Iris pigment epithelial cell (primary cell): ENCODE data around the gene CABLES2.
"Not testable (repeated sequence)": the region's sequence is repeated elsewhere in the genome, so short reads cannot be mapped to it uniquely, and the experiment has no call there.

ENCODE experiments used
- DNase-seq: peaks from one replicate; pipeline ENCODE4 v3.0.0-alpha.2; 2011; ENCODE audit warnings: low read depth

Gene CABLES2

DNA sequence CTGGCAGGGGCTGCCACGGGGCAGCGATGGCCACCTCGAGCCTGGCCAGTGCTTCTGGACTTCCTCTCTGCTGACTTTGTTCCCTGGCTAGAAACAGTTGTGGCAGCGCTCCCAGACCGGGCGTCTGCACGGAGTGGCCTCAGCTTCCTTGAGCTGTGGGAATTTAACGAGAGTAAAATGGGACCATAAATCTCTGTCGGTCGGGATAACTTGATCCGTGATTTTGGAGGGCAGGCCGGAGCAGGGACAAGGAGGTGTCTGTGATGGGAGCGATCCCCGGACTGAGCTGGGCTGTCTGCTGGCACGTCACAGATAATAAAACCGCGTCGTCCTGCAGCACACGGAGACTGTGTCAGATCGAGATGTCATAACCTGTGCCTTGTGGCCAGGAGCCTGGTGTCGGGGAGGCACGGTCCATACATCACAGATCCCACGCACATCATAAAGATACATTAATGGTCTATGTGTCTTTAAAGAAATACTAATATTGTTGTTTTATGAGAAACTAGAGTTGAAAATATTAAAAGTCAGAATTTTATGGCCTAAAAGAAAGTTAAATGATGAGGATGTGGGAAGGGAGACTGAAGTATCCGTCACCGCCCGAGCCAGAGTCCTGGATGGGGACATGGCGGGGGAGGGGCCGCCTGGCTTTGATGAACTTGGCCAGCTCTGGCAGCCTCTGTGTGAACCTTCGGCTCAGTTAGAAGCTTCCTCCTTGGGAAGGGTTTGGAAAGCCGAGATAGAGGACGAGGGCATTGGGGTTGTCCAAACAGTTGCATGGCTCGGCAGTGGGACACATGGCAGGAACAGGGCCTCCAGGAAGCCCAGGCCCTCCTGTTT lies 26.8 kb upstream of the CABLES2 start:
- no peak for DNase-seq

DNA sequence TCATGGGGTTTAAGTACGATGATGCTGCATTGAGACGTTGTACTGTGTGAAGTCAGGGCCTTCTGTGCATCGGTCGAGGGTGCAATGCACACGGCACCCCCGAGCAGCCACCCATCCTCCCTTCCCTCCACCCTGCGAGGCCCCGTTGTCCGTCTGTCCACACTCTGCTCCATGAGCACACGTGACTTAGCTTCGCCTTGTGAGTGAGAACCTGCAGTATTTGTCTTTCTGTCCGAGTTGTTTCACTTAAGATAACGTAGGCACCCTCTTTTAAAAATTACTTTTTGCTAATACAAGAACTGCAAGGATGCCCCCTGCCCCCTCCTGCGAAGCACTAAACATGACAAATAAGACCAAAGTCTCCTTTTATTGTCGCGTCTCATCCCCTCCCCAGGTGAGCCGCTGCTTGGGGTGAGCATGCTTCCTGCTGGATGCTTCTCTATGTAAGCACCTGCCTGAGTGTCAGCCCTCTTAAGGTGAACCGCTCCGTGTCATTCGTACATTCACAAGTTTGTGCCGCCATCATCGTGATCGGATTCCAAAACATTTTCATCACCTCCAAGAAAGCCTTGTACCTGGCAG lies 23.9 kb upstream of the CABLES2 start:
- no peak for DNase-seq

DNA sequence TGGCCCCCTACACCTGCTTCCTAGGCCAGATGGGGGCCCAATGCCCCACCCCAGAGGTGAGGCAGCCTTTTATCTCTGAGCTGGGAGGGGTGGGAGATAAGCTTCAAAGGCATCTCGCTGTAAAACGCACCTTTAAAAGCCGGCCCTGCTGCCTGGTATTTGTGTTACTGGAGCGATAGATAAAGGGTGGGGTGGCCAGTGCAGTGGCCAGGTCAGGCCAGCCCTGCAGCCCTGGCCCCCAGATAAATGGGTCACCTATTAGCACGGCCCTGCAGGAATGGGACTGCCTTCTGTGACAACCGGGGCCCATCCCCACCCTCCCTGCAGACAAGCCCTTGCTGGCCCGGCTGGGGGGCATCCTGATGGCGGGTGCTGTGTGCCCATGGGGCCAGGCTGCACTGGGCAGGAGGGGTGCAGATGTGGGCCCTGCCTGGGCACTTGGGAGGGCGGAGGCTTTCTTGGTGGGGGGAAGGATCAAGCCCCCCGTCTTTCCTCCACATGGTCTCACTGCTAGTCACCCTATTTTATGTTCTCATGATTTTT lies 23.3 kb upstream of the CABLES2 start:
- DNase-seq: no peak

DNA sequence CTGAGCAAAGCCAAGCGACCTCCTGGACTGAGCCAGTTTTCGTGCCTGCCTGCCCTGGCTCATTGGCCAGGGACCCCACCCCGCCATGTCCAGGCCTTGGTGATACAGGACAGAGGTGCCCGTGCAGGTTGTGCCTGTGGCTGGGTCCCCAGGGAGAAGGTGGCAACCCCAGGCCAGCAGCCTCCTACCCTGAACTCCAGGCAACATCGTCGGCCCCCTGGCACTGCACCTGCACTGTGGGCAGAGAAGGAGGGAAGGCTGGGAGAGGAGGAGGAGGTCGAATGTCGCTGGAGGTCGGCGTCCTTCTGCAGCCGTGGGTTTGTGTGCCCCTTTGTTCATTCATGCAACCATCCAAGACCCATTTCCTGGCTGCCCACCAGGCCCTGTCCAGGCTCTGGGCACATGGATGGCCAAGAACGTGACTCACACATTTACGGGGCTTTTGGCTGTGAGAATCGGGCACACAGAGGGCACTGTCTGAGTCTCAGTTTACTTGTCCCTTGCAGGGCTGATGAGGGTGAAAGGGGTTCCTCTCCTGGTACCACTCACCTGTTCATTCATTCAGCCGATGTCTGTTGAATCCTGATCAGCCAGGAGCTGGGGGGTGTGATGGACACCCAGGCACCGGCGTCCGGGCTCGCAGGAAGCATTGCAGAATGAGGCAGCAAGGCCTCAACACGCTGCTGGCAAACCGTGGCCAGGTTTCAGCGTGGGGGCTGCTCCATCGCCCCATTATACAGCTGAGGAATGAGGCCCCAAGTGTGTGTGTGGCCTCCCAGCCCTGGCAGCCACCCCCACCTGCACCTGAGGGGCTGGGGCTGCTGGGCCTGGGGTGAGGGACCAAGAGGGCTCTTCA lies 22.6 kb upstream of the CABLES2 start:
- no peak for DNase-seq

DNA sequence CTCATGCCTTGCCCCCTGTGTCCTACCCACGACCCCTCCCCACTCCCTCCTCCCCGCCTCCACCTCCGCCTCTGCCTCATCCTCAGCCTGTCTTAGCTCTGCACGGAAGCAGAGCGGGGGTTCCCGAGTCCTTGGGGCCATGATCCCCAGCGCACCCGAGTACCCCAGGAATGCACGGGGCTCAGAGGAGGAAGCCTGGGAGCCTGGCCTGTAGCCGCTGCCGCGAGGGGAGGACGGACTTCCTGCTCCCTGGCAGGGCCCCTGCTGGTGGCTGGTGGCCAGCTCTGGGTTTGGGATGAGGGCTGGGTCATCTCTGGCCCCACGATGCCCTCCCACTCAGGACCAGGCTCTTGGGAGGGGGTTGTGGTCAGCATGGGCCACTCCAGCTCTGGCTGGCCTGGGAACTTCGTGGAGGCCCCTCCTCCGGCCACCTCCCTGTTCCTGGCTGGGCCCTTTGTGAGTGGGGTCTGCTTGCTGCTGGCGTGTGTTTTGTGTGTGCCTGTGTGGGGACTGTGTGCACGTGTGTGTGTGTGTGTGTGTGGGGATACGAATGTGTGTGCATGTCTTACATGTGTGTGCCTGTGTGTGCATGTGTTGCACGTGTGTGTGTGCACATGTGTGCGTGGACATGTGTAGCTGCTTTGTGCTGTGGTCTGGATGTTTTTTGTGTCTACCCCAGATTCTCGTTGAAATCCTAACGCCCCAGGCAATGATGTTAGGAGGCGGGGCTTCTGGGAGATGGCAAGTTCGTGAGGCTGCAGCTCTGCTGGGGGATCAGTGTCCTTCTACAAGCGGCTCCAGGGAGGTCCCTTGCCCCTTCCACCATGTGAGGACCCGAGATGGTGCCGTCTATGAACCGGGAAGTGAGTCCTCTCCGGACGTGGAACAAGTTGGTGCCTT lies 21.6 kb upstream of the CABLES2 start:
- no peak for DNase-seq

DNA sequence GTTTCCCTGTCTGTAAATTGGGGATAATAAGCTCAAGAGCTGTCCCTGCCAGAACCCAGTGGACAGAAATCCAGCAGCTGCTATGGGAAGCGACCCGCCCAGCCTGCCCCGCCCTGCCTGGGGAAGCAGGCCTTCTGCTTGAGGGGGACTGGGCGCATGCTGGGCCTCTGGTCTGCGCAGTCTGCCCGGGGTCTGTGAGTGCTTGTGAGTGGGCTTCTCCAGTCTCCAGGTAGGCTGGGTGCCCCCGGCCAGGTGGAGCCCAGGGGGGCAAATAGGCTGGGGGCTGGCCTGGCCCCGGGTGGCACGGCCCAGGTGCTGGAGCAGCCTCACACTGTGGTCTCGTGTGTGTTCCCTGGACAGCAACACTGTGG lies 20.9 kb upstream of the CABLES2 start:
- DNase-seq: no peak

DNA sequence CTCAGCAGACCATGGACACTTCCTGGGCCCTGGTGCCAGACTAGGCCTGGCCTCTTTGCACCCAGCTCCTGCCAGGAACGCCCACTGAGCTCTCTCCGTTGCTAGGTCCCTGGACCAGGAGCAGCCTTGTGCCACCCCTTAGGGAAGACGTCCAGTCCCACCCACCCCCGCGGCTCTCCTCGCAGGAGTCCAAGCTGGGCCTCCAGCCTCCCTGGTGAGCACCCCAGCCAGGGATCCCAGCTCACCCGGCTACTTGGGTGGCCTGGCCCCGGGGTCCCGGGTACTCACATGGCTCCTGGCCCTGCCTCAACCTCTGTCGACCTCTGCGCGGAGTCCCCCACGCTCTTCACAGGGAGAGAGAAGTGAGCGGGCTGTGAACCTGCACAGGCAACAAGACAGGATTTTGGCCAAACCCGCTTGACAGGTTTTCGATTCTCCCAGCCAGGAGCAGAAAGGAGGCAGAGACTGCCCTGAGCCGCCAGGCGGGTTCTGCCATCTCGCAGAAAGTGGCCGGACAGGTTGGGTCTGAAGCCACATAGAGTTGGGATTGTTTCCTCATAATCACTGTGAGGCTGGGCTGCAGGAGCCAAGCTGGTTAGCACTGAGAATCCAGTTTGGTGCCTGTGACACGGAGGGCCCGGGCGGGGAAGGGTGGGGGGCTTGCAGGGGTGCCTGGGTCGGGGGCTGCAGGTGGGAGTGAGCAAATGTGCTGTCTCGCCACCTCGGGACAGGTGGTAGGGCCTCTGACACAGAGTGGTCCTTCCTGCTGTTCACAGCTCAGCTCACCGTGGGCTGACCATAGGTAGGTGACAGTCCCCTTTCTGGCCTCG lies 20.3 kb upstream of the CABLES2 start, which contains the start of gene RBBP8NL:
Gene RBBP8NL, minus strand, starts transcription at position 368 of the 830 bp plus-strand sequence. CDS start 7,892 bp downstream, outside the sequence.
- DNase-seq: no peak

DNA sequence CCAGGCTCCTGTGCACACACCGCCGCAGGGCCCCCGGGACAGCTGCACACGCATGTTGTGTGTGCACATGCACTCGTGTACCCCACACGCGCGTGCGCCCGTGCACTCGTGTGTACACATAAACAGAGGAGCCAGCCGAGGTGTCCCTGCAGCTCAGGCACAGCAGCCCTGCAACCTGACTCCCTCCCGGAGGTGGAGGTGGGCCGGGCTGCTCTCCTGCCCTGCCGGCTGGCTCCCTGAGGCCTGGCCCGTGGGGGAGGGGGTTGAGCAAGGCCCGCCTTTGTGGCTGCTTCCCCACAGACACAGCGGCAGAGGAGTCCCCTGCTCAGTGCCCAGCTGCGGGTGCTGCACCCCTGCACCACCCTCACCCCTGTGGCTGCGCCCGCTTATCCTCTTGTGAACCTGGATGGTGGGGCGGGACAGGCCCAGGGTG lies 19.6 kb upstream of the CABLES2 start:
- DNase-seq: no peak

DNA sequence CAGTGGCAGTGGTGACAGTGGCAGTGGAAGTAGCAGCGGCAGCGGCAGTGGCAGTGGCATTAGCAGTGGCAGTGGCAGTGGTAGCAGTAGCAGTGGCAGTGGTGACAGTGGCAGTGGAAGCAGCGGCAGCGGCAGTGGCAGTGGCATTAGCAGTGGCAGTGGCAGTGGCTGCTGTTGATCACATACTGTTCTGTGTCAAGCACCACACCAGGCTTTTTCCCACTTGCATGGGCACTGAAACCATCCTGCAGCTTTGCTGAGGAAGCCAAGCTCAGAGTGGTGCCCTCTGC lies 18.9 kb upstream of the CABLES2 start:
- DNase-seq: not testable (repeated sequence)

DNA sequence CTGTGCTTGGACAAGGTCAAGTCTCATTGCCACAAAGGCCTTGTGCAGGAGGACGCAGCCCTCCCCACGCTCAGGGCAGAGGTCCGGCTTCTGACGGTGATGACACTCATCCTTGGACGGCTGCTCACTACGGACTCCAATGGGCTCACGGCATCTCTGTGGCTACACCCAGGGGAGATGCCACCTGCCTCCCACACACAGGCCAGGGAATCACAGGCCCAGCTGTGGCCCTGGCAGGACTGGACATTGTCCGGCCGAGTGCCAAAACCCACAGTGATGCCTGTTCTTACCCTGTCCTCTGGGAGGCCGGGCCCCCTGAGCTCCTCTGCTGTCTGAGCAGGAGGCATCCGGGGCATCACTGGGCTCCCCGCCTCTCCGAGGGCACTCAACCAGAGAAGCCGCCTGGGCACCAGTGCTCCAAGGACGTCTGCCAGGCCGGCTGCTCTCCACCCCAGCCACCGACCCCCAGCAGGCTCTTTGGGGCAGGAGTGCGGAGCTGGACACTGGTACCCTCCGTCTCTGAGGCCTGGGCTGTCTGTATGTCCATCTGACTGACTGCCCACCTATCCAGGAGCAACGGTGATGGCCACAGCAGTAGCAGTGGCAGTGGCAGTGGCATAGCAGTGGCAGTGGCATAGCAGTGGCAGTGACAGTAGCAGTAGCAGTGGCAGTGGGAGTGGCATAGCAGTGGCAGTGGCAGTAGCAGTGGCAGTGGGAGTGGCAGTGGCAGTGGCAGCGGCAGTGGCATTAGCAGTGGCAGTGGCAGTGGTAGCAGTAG lies 18.4 kb upstream of the CABLES2 start:
- no peak for DNase-seq

DNA sequence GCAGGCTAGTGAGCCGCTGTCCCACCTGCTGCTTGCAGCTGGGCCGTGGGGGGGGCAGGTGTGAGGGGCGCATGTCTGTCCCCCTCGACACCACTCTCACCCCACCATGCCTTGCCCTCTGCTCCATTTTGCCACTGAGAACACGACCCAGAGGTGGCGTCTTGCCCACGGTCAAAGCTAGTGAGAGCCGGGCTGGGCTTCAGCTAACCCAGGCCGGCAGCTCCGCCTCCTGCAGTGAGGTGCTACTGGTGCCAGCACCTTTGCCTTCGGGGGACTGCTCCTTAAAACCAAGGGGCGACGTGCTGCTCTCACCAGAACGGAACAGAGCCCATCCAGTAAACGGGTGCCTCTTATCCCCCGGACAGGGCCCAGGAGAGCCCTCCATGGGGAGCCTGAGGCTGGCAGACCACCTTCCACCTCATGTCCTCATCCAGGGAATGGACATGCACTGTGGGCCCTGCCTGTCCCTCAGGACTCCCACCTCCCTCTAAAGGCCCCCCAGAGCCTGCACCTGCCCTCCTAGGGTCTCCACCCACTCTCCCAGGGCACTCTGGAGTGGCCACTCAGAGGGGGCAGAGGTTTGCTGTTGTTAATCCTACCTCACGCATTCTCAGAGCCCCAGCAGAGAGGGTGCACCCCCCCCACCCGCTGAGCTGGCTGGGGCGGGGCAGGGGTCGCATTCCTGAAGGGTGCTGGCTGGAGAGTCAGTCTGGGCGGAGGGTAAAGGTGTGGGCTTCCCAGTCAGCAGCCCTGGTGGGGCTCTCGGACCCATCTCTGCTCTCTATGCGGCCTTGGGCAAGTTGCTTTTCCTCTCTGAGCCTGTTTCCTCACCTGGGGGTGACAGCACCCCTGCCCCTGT lies 17.4 kb upstream of the CABLES2 start:
- DNase-seq: no peak

DNA sequence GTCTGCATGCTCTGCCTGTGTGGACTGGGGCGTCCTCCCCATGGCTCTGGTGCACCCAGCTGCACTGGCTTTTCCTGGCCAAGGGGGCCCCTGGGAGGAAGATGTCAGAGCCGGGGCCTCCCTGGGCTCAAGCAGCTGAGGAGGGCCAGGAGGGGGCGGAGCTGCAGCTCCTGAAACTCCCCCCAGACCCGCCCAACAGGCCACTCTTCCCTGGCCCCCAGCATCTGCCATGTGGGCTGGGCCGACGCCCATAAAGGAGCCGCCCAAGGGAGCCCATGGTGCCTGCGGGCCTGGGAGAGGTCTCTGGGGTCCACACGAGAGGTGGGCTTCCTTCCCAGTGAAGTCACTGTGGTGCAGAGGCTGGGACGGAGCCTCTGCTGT lies 16.2 kb upstream of the CABLES2 start:
- DNase-seq: no peak

DNA sequence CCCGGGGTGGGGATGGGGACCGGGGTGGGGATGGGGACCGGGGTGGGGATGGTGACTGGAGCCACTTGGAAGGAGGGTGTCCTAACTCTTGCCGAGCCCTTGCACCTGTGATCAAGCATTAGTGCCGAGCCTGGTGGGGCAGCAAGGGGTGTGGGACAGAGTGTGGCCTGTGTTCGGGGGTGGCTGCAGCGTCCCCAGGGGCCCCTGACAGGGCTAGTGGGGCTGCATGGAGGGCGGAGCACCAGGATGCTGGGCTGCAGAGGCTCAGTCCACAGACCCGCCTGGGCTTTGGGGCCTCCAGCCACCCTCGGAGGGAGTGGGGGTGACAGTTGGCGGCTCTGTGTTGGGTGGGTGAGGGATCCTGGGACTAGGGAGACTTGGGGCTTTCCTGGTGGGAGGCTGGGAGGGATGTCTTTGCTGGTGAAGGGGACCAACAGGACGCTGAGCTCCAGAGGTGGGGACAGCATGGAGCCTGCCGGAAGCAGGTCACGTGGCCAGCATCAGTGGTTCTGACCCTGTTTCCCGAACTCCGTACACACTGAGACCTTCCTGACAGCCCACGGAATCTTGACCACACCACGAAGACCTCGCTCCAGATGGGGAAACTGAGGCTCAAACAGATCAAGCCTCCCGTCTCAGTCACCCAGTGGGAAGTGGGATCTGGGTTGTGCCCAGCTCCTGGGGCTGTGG lies 15.7 kb upstream of the CABLES2 start:
- DNase-seq: no peak

DNA sequence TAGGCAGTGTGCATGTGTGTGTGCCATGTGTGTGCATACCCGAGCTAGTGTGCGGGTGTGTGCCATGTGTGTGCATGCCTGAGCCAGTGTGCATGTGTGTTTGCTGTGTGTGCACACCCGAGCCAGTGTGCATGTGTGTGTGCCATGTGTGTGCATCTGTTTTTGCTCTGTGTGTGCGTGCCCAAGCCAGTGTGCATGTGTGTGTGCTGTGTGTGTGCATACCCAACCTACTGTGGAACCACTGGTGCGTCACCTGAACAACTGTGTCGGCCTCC lies 14.6 kb upstream of the CABLES2 start:
- DNase-seq: no peak

DNA sequence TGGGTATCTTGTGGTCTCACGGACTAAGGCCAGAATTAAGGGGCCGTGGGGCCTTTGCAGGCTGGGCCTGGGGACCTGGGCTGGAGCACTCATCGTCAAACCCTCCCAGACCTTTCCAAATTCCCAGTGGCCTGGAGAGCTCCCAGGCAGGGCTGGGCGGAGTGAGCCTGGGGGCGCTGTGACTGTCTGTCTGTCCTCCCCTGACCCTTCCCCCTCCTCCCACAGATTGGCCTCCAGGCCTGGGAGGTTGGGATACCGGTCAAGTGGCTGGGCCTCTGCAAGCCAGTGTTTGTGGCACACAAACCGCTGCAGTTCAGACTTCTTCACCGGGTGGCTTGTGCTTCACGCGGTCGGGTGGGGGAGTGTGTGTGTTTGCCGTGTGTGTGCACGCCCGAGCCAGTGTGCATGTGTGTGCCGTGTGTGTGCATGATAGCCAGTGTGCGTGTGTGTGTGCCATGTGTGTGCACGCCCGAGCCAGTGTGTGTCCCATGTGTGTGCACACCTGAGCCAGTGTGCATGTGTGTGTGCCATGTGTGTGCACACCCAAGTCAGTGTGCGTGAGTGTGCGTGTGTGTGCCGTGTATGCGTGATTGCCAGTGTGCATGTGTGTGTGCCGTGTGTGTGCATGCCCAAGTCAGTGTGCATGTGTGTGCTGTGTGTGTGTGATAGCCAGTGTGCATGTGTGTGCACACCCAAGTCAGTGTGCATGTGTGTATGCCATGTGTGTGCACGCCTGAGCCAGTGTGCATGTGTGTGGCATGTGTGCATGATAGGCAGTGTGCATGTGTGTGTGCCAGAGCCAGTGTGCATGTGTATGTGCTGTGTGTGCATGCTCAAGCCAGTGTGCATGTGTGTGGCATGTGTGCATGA lies 14.0 kb upstream of the CABLES2 start:
- DNase-seq: no peak

DNA sequence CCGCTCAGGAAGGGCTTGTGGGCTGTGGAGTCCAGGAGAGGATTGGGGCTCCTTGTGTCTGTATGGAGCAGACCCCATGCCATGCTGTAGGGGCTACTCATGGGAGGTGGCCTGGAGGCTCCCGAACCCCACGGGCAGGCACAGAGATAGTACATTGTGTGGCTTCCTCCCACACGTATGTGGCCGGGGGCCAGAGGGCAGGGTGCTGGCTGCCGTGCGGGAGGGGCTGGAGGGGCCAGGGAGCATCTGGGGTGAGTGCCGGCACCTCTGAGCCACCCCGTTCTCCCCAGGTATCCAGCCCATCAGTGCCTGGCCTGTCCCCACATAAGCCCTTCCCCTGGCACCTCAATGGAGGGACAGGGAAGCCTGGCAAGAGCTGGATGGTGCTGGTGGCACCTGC lies 12.7 kb upstream of the CABLES2 start:
- no peak for DNase-seq

DNA sequence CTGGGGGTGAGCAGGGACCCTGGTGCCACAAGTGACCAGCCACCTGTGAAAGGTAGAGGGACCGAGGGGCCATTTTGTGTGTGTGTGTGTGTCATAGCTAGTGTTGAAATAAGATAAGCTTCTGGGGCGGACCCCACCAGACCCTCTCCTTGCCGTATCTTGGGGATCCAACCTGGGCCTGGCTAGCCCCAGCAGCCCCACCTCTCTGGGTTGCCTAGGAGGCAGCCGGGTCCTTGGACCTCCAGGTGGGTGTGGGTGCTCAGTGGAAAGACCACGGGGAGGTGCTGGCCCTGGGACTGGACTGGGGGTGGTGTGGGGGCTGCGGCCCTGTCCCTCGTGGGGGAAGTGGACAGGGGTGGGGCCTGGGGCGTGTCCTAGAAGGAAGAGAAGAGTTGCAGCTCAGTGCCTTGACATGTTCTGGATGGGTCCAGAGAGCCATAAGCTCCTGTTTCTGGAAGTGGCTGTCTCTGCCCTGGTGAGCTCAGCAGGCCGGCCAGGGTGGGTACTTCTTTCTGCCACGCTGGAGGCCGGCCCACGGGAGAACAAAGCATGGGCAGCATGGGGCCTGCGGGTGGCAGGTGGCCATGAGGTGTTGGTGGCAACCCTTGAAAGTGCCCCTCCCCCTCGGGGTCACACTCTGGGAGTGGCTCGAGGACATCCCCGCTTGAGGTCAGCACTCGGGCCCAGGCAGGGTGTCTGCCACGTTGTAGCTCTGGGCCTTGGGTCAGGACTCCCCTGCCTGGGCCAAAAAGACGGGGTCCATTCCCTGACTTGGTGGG lies 11.8 kb upstream of the CABLES2 start:
- no peak for DNase-seq
